PC-9 (cell line): Measurements from ENCODE around the gene OSBPL7. TPM values are rescaled to one million over a fixed set of nuclear protein-coding genes. Genes with fewer than 3 reads are reported as not detected.

Experiments used
- BruUV-seq: library from RNA; stranded (reverse); fragments of 400-500 nt; replicated peaks from 2 replicates; lab custom pipeline; 2021; lab: Mats Ljungman, UMichigan
- CTCF ChIA-PET: fragments of 300-600 bp; sonication (Branson Sonifier 250); formaldehyde crosslinking; loops from one replicate; lab custom pipeline; 2022; ENCODE audit warnings: antibody characterized with exemption; lab: Charles Lee
- POLR2A ChIA-PET: fragments of 300-600 bp; sonication (Branson Sonifier 250); formaldehyde crosslinking; loops from one replicate; lab custom pipeline; 2022; ENCODE audit warnings: antibody characterized with exemption; ENCODE audit not compliant: unreplicated experiment; lab: Charles Lee
- DNase-seq, 2 experiments: peaks; one replicate each; pipeline versions ENCODE4 v3.0.0 to v3.0.0-alpha.2; 2015 to 2022; ENCODE audit warnings: mixed read lengths in 1 of 2
- H2AFZ ChIP-seq: fragments of 200-600 bp; sonication (generic); 2 replicates; pipeline ENCODE4 v1.8.1; 2017; ENCODE audit warnings: antibody characterized with exemption
- H3F3A ChIP-seq: fragments of 200-600 bp; sonication (generic); 2 replicates; pipeline ENCODE4 v1.8.1; 2017; ENCODE audit warnings: antibody characterized with exemption, mild to moderate bottlenecking, low read depth; ENCODE audit not compliant: insufficient read depth
- H3K27ac ChIP-seq: fragments of 200-600 bp; sonication (generic); 2 replicates; pipeline ENCODE4 v1.6.1; 2016; ENCODE audit warnings: mixed run types
- H3K27me3 ChIP-seq: fragments of 200-600 bp; sonication (generic); 2 replicates; pipeline ENCODE4 v1.6.1; 2016; ENCODE audit warnings: low read depth, mixed run types; ENCODE audit not compliant: insufficient read depth
- H3K36me3 ChIP-seq: fragments of 200-600 bp; sonication (generic); 2 replicates; pipeline ENCODE4 v1.6.1; 2016; ENCODE audit warnings: low read depth, mixed run types
- H3K4me1 ChIP-seq: fragments of 200-600 bp; sonication (generic); replicated peaks from 2 replicates; pipeline ENCODE4 v1.6.1; 2016; ENCODE audit warnings: mixed run types; ENCODE audit not compliant: insufficient read depth
- H3K4me2 ChIP-seq: fragments of 200-600 bp; sonication (generic); 2 replicates; pipeline ENCODE4 v1.6.1; 2017; ENCODE audit warnings: mixed run types
- H3K4me3 ChIP-seq: fragments of 200-600 bp; sonication (generic); 2 replicates; pipeline ENCODE4 v1.6.1; 2016; ENCODE audit warnings: mixed run types
- H3K79me2 ChIP-seq: fragments of 200-600 bp; sonication (generic); 2 replicates; pipeline ENCODE4 v1.6.1; 2017; ENCODE audit warnings: low read depth, mixed run types
- H3K9me2 ChIP-seq: fragments of 200-600 bp; sonication (generic); 2 replicates; pipeline ENCODE4 v1.8.1; 2017; ENCODE audit warnings: mild to moderate bottlenecking; ENCODE audit not compliant: insufficient read depth
- H3K9me3 ChIP-seq: fragments of 200-600 bp; sonication (generic); 2 replicates; pipeline ENCODE4 v1.8.1; 2016; ENCODE audit warnings: low read depth; ENCODE audit not compliant: insufficient read depth
- H4K20me1 ChIP-seq: fragments of 200-600 bp; sonication (generic); 2 replicates; pipeline ENCODE4 v1.8.1; 2017; ENCODE audit not compliant: insufficient read depth
- EZH2 ChIP-seq: fragments of 200-600 bp; sonication (generic); IDR thresholded peaks from 2 replicates; pipeline ENCODE4 v1.8.0; 2017; ENCODE audit warnings: antibody characterized with exemption, low read depth
- intact Hi-C: fragments of 100-400 bp; cut with micrococcal nuclease; formaldehyde crosslinking; loops from one replicate; pipeline ENCODE4 v1.10.0; 2022; ENCODE audit not compliant: unreplicated experiment
- total RNA-seq: library from RNA; stranded (reverse); gene quantifications from 2 replicates; pipeline ENCODE4 v1.2.3, GENCODE V29; 2021
- TF ChIP-seq, protein P1 (sequence below): fragments of 200-600 bp; sonication (generic); conservative IDR thresholded peaks from 2 replicates; pipeline ENCODE4 v1.6.1; 2017; ENCODE audit warnings: mixed run types, antibody characterized with exemption, mild to moderate bottlenecking, moderate library complexity

The OSBPL7 gene
- total RNA-seq, 1 experiment from 2014 or later: 32.2 TPM

DNA sequence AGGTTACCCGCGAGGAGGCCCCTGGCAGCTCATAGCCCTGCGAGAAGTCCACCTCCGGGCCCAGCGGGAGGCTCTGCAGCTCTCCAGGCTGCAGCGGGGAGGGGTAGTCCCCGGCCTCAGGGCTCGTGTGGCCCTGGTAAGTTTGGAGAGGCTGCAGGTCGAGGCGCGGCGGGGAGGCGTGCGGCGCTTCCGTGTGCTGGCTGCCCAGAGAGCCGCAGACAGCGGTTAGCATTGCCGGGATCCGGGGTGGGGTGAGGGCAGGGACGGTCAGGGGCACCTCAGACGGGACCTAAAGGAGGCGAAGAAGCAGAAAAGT, 26.6 kb upstream of the OSBPL7 start:
- H3K9me2 ChIP-seq: no peaks in the 10 kb centered on the region
- no peaks in the 10 kb centered on the region for H3K27me3 ChIP-seq
- no peak for DNase-seq
- H3K4me1 ChIP-seq: peaks cover 61% of the 10 kb centered on the region
- no peak overlapping the region for H2AFZ ChIP-seq
- peaks cover 60% of the 10 kb centered on the region for H3K79me2 ChIP-seq
- peaks cover 8% of the 10 kb centered on the region; the same call in 1 of the 2 replicates for H4K20me1 ChIP-seq
- H3K9me3 ChIP-seq: no peaks in the 10 kb centered on the region
- ChIA-PET CTCF (no interaction called here), POLR2A (no interaction called here)
- peaks cover 10% of the 10 kb centered on the region; the same call in 1 of the 2 replicates for H3K36me3 ChIP-seq
- TF ChIP-seq, protein P1, sequence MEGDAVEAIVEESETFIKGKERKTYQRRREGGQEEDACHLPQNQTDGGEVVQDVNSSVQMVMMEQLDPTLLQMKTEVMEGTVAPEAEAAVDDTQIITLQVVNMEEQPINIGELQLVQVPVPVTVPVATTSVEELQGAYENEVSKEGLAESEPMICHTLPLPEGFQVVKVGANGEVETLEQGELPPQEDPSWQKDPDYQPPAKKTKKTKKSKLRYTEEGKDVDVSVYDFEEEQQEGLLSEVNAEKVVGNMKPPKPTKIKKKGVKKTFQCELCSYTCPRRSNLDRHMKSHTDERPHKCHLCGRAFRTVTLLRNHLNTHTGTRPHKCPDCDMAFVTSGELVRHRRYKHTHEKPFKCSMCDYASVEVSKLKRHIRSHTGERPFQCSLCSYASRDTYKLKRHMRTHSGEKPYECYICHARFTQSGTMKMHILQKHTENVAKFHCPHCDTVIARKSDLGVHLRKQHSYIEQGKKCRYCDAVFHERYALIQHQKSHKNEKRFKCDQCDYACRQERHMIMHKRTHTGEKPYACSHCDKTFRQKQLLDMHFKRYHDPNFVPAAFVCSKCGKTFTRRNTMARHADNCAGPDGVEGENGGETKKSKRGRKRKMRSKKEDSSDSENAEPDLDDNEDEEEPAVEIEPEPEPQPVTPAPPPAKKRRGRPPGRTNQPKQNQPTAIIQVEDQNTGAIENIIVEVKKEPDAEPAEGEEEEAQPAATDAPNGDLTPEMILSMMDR: no peak
- no peak for TF ChIP-seq EZH2
- intact Hi-C loops: no loop called here
- H3K4me2 ChIP-seq: peak overlapping the region; percentile 88
- no peak overlapping the region for H3K27ac ChIP-seq
- H3K4me3 ChIP-seq: peak overlapping the region; percentile 72; the same call in 1 of the 2 replicates
- no TSS peak for BruUV-seq
- H3F3A ChIP-seq: peaks cover 36% of the 10 kb centered on the region

DNA sequence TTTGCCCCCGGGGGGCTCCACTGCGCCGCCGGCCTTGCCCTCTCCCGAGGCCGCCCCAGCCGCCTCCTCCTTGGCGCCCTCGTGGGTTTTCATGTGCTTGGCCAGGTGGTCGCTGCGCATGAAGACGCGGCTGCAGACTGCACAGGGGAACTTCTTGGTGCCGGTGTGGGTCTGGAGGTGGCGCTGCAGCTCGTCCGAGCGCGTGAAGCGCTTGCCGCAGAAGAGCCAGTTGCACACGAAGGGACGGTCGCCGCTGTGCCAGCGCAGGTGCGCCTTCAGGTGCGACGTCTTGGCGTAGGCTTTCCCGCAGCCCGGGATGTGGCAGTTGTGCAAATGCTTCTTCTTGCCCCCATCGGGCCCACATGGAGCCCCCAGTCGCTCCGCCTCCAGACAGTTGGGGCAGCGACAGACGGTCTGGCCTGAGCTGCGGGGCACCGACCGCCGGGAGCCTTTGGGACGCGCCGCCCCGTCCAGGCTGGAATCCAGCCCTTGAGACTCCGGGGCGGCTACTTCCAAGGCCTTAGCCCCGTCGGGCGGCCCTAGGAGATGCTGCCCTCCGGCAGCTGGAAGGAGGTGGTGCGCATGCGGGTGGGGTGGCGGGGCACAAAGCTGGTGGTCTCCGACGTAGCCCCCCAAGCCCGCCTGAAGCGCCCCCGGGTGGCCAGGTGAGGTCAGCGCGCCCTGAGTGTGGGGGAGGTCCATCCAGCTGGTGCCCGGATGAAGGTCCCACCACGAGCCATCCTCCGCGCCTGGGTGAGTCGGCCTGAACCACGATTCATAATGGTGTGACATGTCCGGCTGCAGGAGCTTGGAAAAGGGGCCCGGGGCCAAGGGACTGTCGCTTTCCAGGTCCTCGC, 26.0 kb upstream of the OSBPL7 start:
- peak overlapping the region; percentile 88 for H3K4me2 ChIP-seq
- H3K79me2 ChIP-seq: peaks cover 60% of the 10 kb centered on the region
- H3K9me2 ChIP-seq: no peaks in the 10 kb centered on the region
- H3K4me3 ChIP-seq: no peak overlapping the region
- no TSS peak for BruUV-seq
- peaks cover 10% of the 10 kb centered on the region; the same call in 1 of the 2 replicates for H3K36me3 ChIP-seq
- H3K27me3 ChIP-seq: no peaks in the 10 kb centered on the region
- H4K20me1 ChIP-seq: peaks cover 8% of the 10 kb centered on the region; the same call in 1 of the 2 replicates
- ChIA-PET POLR2A (no interaction called here), CTCF (interaction anchor here (0.5 to 0.6 kb wide), 2 partner anchors 44 to 79 kb away, joined by 4 to 10 read pairs; no protein-coding TSS in a partner anchor)
- no peak for TF ChIP-seq EZH2
- TF ChIP-seq, protein P1: peak; percentile 78
- H3K4me1 ChIP-seq: peaks cover 67% of the 10 kb centered on the region
- H2AFZ ChIP-seq: no peak overlapping the region
- peaks cover 41% of the 10 kb centered on the region for H3F3A ChIP-seq
- no peak for DNase-seq
- intact Hi-C loops: no loop called here
- H3K27ac ChIP-seq: no peak overlapping the region
- H3K9me3 ChIP-seq: no peaks in the 10 kb centered on the region

DNA sequence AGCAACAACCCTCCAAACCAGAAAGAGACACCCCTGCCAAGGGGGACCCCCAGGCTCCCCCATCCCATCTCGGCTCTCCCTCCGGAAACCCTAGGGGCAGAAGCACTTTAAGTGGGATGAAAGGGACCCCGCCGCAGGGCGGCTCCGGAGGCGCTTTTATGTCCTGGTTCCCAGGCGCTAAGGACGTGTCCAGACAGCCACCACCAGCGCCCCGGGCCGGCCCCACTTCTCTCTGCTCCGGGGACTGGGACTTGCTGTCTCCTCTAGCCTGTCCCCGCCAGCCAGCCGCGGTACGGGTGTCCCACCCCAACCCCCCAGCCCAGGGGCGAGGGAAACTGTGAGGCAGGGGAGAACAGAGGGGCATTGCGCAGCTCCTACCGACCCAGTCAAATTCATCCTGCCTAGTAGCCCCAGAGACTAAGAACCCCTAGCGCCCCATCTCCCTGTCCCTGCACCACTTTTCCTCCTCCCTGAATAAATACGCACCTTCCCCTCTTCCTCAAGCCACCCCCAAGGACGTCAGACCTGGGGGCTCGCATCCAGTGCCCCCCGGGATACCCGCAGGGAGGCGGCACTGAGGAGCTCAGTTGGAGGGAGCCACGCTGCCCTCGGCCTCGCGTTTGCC, 25.2 kb upstream of the OSBPL7 start:
- Histone ChIP-seq H3K4me3 (no peak overlapping the region), H3K79me2 (peaks cover 60% of the 10 kb centered on the region), H3K9me3 (no peaks in the 10 kb centered on the region), H3K27me3 (no peaks in the 10 kb centered on the region), H4K20me1 (peaks cover 8% of the 10 kb centered on the region; the same call in 1 of the 2 replicates), H3K27ac (no peak overlapping the region), H3K9me2 (no peaks in the 10 kb centered on the region), H3F3A (peaks cover 49% of the 10 kb centered on the region), H3K4me2 (peak overlapping the region; percentile 30; the same call in 1 of the 2 replicates), H3K4me1 (peaks cover 74% of the 10 kb centered on the region), H3K36me3 (peaks cover 10% of the 10 kb centered on the region; the same call in 1 of the 2 replicates), H2AFZ (no peak overlapping the region)
- ChIA-PET POLR2A (no interaction called here), CTCF (interaction anchor here (0.5 to 0.6 kb wide), 2 partner anchors 45 to 79 kb away, joined by 4 to 10 read pairs; no protein-coding TSS in a partner anchor)
- no TSS peak for BruUV-seq
- DNase-seq: no peak
- intact Hi-C loops: no loop called here
- TF ChIP-seq EZH2: no peak
- TF ChIP-seq, protein P1: no peak
